DMS 273 treated with DMSO at 0.1 percent for 48 hours (cell line): ENCODE results near the gene PLEKHG3.
"Not testable (repeated sequence)": the region's sequence is repeated elsewhere in the genome, so short reads cannot be mapped to it uniquely, and the experiment has no call there.

Source experiments
- DNase-seq: peaks from one replicate; lab custom pipeline; 2025; lab: John Stamatoyannopoulos, UW

Gene PLEKHG3

GRCh38 chr14:64704143-64704742 is at the start of gene PLEKHG3:
Gene PLEKHG3 (plus strand): TSS chr14:64704424. CDS start chr14:64727632, 23,208 bp downstream.
- DNase-seq = peak; percentile 40

- no peak for DNase-seq
Measured at GRCh38 chr14:64654901-64655300, 49.3 kb upstream of the PLEKHG3 start.

GRCh38 chr14:64656986-64657385 is 47.2 kb upstream of the PLEKHG3 start:
- DNase-seq = no peak

- DNase-seq = no peak
Measured at GRCh38 chr14:64658201-64658600, 46.0 kb upstream of the PLEKHG3 start.

- not testable (repeated sequence) for DNase-seq
Measured at GRCh38 chr14:64658700-64659264, 45.4 kb upstream of the PLEKHG3 start.

GRCh38 chr14:64659366-64659765 is 44.9 kb upstream of the PLEKHG3 start:
- no peak for DNase-seq

GRCh38 chr14:64663174-64663573 is 41.0 kb upstream of the PLEKHG3 start:
- no peak for DNase-seq

- peak; percentile 19 for DNase-seq
Measured at GRCh38 chr14:64671591-64671990, 32.6 kb upstream of the PLEKHG3 start.

- no peak for DNase-seq
Measured at GRCh38 chr14:64673316-64673715, 30.9 kb upstream of the PLEKHG3 start.

- DNase-seq = no peak
Measured at GRCh38 chr14:64673748-64674147, 30.5 kb upstream of the PLEKHG3 start.

- DNase-seq = no peak
Measured at GRCh38 chr14:64674829-64675228, 29.4 kb upstream of the PLEKHG3 start.

- DNase-seq = no peak
Measured at GRCh38 chr14:64675312-64675711, 28.9 kb upstream of the PLEKHG3 start.

- DNase-seq = no peak
Measured at GRCh38 chr14:64676410-64677008, 27.7 kb upstream of the PLEKHG3 start.

GRCh38 chr14:64680013-64680713 is 24.1 kb upstream of the PLEKHG3 start:
- DNase-seq = no peak

GRCh38 chr14:64680714-64681065 is 23.5 kb upstream of the PLEKHG3 start:
- DNase-seq = no peak

GRCh38 chr14:64681796-64682710 is 22.2 kb upstream of the PLEKHG3 start:
- DNase-seq = no peak

GRCh38 chr14:64682843-64683242 is 21.4 kb upstream of the PLEKHG3 start:
- no peak for DNase-seq

GRCh38 chr14:64683264-64683663 is 21.0 kb upstream of the PLEKHG3 start:
- DNase-seq = no peak

- DNase-seq = no peak
Measured at GRCh38 chr14:64684091-64684490, 20.1 kb upstream of the PLEKHG3 start.

- peak; percentile 19 for DNase-seq
Measured at GRCh38 chr14:64685371-64686281, 18.6 kb upstream of the PLEKHG3 start.

- no peak for DNase-seq
Measured at GRCh38 chr14:64686282-64686615, 18.0 kb upstream of the PLEKHG3 start.
